Fibroblast of lung (primary cell): Measurements from ENCODE around the gene SETDB1. TPM values are rescaled to one million over a fixed set of nuclear protein-coding genes. Genes with fewer than 3 reads are reported as not detected.

Source experiments
- DNase-seq, 2 donors: peaks; one replicate each; pipeline versions ENCODE4 v3.0.0 to v3.0.0-alpha.2; 2010; ENCODE audit warnings: low read depth in 2 of 2
- H2AFZ ChIP-seq: 2 replicates; pipeline ENCODE4 v1.5.1; 2012; ENCODE audit warnings: low read length, control low read depth, inconsistent platforms
- H3K27ac ChIP-seq: 2 replicates; pipeline ENCODE4 v1.5.1; 2011; ENCODE audit warnings: low read length, control low read depth; ENCODE audit not compliant: insufficient read depth
- H3K27me3 ChIP-seq: 2 replicates; pipeline ENCODE4 v1.5.1; 2011; ENCODE audit warnings: mild to moderate bottlenecking, low read length; ENCODE audit not compliant: control insufficient read depth, insufficient read depth
- H3K36me3 ChIP-seq: 2 replicates; pipeline ENCODE4 v1.5.1; 2011; ENCODE audit warnings: low read length; ENCODE audit not compliant: control insufficient read depth, insufficient read depth
- H3K4me1 ChIP-seq: 2 replicates; pipeline ENCODE4 v1.5.1; 2011; ENCODE audit warnings: low read length; ENCODE audit not compliant: control insufficient read depth, insufficient read depth; ENCODE audit errors: extremely low read depth
- H3K4me2 ChIP-seq: 2 replicates; pipeline ENCODE4 v1.5.1; 2011; ENCODE audit warnings: low read length, control low read depth; ENCODE audit not compliant: insufficient read depth; ENCODE audit errors: extremely low read depth
- H3K4me3 ChIP-seq, 4 experiments: fragments of 200-600 bp in 1 of 4; sonication (generic) in 1 of 4; replicated peaks in 1 of 4; 2 replicates each; pipeline ENCODE4 v1.5.1; 2011 to 2016; ENCODE audit warnings: low read length in 4 of 4, low read depth in 3 of 4, mild to moderate bottlenecking in 3 of 4, control low read depth in 2 of 4, inconsistent platforms in 1 of 4, mixed read lengths in 1 of 4; ENCODE audit not compliant: insufficient read depth in 1 of 4; ENCODE audit errors: control extremely low read depth in 1 of 4
- H3K79me2 ChIP-seq: 2 replicates; pipeline ENCODE4 v1.5.1; 2012; ENCODE audit warnings: mild to moderate bottlenecking, low read length, inconsistent platforms; ENCODE audit not compliant: control insufficient read depth, insufficient read depth
- H3K9ac ChIP-seq: 2 replicates; pipeline ENCODE4 v1.5.1; 2011; ENCODE audit warnings: mild to moderate bottlenecking, low read length, control low read depth; ENCODE audit not compliant: insufficient read depth
- H3K9me3 ChIP-seq: 2 replicates; pipeline ENCODE4 v1.5.1; 2012; ENCODE audit warnings: low read depth, low read length; ENCODE audit not compliant: control insufficient read depth, insufficient read depth
- H4K20me1 ChIP-seq: 2 replicates; pipeline ENCODE4 v1.5.1; 2011; ENCODE audit warnings: low read length; ENCODE audit not compliant: control insufficient read depth, insufficient read depth; ENCODE audit errors: extremely low read depth
- CTCF ChIP-seq, 2 donors: IDR thresholded peaks in 1 of 2; conservative IDR thresholded peaks in 1 of 2; 1 replicate in 1 of 2; 2 replicates in 1 of 2; pipeline ENCODE4 v1.5.1; 2011 to 2012; ENCODE audit warnings: low read length in 2 of 2, control low read depth in 1 of 2, inconsistent platforms in 1 of 2, low read depth in 1 of 2, mild to moderate bottlenecking in 1 of 2
- EZH2 ChIP-seq: IDR thresholded peaks from 2 replicates; pipeline ENCODE4 v1.5.1; 2012; ENCODE audit warnings: low read length, control low read depth, mild to moderate bottlenecking; ENCODE audit errors: missing control alignments
- polyA plus RNA-seq, 2 donors: library from polyadenylated mRNA; depleted of rRNA in 1 of 2; stranded (reverse) in 1 of 2; unstranded in 1 of 2; fragments of >200 nt; gene quantifications; 2 replicates each; pipeline ENCODE4 v1.2.1, GENCODE V29; 2011 to 2012; ENCODE audit warnings: missing spikeins in 1 of 2
- total RNA-seq: library from RNA; depleted of rRNA; stranded (reverse); fragments of >200 nt; gene quantifications from 2 replicates; pipeline ENCODE4 v1.2.1, GENCODE V29; 2014

The SETDB1 gene
- total and polyA plus RNA-seq, 2 donors (not counting 1 experiment from before 2014, with no cell fraction given) = 27.0 to 30.7 TPM

- peaks cover 63% of the 10 kb centered on the region for H3K79me2 ChIP-seq
- TF ChIP-seq EZH2 (no peak), CTCF (conservative IDR thresholded peaks at IDR 0.05 in 1 of 2, IDR thresholded peaks at IDR 0.05 in 1 of 2; ENCODE audit: low read depth in 1 of 2, low read length in 2 of 2) (peak in 1 of 2 donors; percentile 4)
- DNase-seq = peak in 1 of 2 donors; percentile 24
- no peak overlapping the region for H2AFZ ChIP-seq
- peak overlapping the region; percentile 93 for H3K4me2 ChIP-seq
- H3K27ac ChIP-seq = peak overlapping the region; percentile 60
- H3K36me3 ChIP-seq = peaks cover 15% of the 10 kb centered on the region
- no peak overlapping the region for H3K9ac ChIP-seq
- H4K20me1 ChIP-seq = no peaks in the 10 kb centered on the region
- no peaks in the 10 kb centered on the region for H3K27me3 ChIP-seq
- no peaks in the 10 kb centered on the region for H3K9me3 ChIP-seq
- peaks cover 21% of the 10 kb centered on the region for H3K4me1 ChIP-seq
- peak overlapping the region; percentile 14 to 95 (median 50) for H3K4me3 ChIP-seq
These were observed 45.6 kb downstream of the SETDB1 start for GRCh38 chr1:150971583-150972416.

GRCh38 chr1:150972417-150972940 lies 46.3 kb downstream of the SETDB1 start:
- Histone ChIP-seq H3K27me3 (no peaks in the 10 kb centered on the region), H3K4me1 (peaks cover 24% of the 10 kb centered on the region), H3K9ac (peak overlapping the region; percentile 90), H3K27ac (peak overlapping the region; percentile 86), H4K20me1 (no peaks in the 10 kb centered on the region), H3K4me3 (peak overlapping the region; percentile 83 to 95 (median 92)), H3K79me2 (peaks cover 63% of the 10 kb centered on the region), H3K9me3 (no peaks in the 10 kb centered on the region), H3K36me3 (peaks cover 10% of the 10 kb centered on the region), H2AFZ (no peak overlapping the region), H3K4me2 (peak overlapping the region; percentile 93)
- TF ChIP-seq CTCF (conservative IDR thresholded peaks at IDR 0.05 in 1 of 2, IDR thresholded peaks at IDR 0.05 in 1 of 2; ENCODE audit: low read depth in 1 of 2, low read length in 2 of 2) (no peak), EZH2 (no peak)
- no peak for DNase-seq

- peak overlapping the region; percentile 83 to 95 (median 92) for H3K4me3 ChIP-seq
- H3K27ac ChIP-seq = peak overlapping the region; percentile 86
- DNase-seq = peak in 1 of 2 donors; percentile 39
- H4K20me1 ChIP-seq = no peaks in the 10 kb centered on the region
- no peak for TF ChIP-seq EZH2
- TF ChIP-seq CTCF (conservative IDR thresholded peaks at IDR 0.05 in 1 of 2, IDR thresholded peaks at IDR 0.05 in 1 of 2; ENCODE audit: low read depth in 1 of 2, low read length in 2 of 2) = no peak
- H3K4me1 ChIP-seq = peaks cover 28% of the 10 kb centered on the region
- H3K27me3 ChIP-seq = no peaks in the 10 kb centered on the region
- H2AFZ ChIP-seq = no peak overlapping the region
- peaks cover 55% of the 10 kb centered on the region for H3K79me2 ChIP-seq
- H3K36me3 ChIP-seq = peaks cover 6% of the 10 kb centered on the region
- peak overlapping the region; percentile 93 for H3K4me2 ChIP-seq
- H3K9ac ChIP-seq = peak overlapping the region; percentile 90
- H3K9me3 ChIP-seq = no peaks in the 10 kb centered on the region
These were observed 47.2 kb downstream of the SETDB1 start for GRCh38 chr1:150973258-150973835.
